Mesenchymal stem cell (in vitro differentiated cells and primary cell): ENCODE data around the gene NUTM2G. TPM values are rescaled to one million over a fixed set of nuclear protein-coding genes. Genes with fewer than 3 reads are reported as not detected.
A peak's percentile ranks its signal among the peaks of the same experiment; 100 is the strongest.
"Not testable (repeated sequence)": the region's sequence is repeated elsewhere in the genome, so short reads cannot be mapped to it uniquely, and the experiment has no call there.

Experiments used
- DNase-seq: peaks from one replicate; pipeline ENCODE4 v3.0.0-alpha.2; 2013
- H2AFZ ChIP-seq: one replicate; pipeline ENCODE4 v1.6.1; 2013; ENCODE audit warnings: low read depth, mild to moderate bottlenecking, control low read depth, inconsistent platforms, low read length, moderate library complexity
- H2AK5ac ChIP-seq: 2 replicates; pipeline ENCODE4 v1.6.1; 2013; ENCODE audit warnings: low read length, moderate library complexity, mild to moderate bottlenecking, inconsistent platforms; ENCODE audit not compliant: severe bottlenecking
- H2BK120ac ChIP-seq: one replicate; pipeline ENCODE4 v1.6.1; 2013; ENCODE audit warnings: low read depth, mild to moderate bottlenecking, inconsistent platforms, low read length, moderate library complexity
- H2BK12ac ChIP-seq, 2 experiments: one replicate each; pipeline ENCODE4 v1.6.1; 2013; ENCODE audit warnings: inconsistent platforms in 2 of 2, low read length in 2 of 2, mild to moderate bottlenecking in 2 of 2, moderate library complexity in 2 of 2, control low read depth in 1 of 2
- H2BK15ac ChIP-seq: one replicate; pipeline ENCODE4 v1.6.1; 2013; ENCODE audit warnings: mild to moderate bottlenecking, low read depth, inconsistent platforms; ENCODE audit not compliant: poor library complexity, severe bottlenecking
- H2BK5ac ChIP-seq: 2 replicates; pipeline ENCODE4 v1.6.1; 2013; ENCODE audit warnings: low read depth, mild to moderate bottlenecking, low read length, control low read depth, inconsistent platforms; ENCODE audit not compliant: poor library complexity, severe bottlenecking
- H3K14ac ChIP-seq, 2 experiments: one replicate each; pipeline ENCODE4 v1.6.1; 2013; ENCODE audit warnings: inconsistent platforms in 2 of 2, low read length in 2 of 2, control low read depth in 1 of 2, mild to moderate bottlenecking in 1 of 2, moderate library complexity in 1 of 2
- H3K18ac ChIP-seq, 2 experiments: one replicate each; pipeline ENCODE4 v1.6.1; 2013; ENCODE audit warnings: inconsistent platforms in 2 of 2, low read length in 2 of 2, control low read depth in 1 of 2, low read depth in 1 of 2, mild to moderate bottlenecking in 1 of 2
- H3K23ac ChIP-seq, 2 experiments: one replicate each; pipeline ENCODE4 v1.6.1; 2013; ENCODE audit warnings: inconsistent platforms in 2 of 2, low read length in 2 of 2, mild to moderate bottlenecking in 2 of 2, moderate library complexity in 2 of 2, control low read depth in 1 of 2
- H3K27ac ChIP-seq: 2 replicates; pipeline ENCODE4 v1.5.1; 2013; ENCODE audit warnings: mild to moderate bottlenecking, moderate library complexity, low read length, control low read depth, inconsistent platforms; ENCODE audit not compliant: poor library complexity, severe bottlenecking
- H3K27me3 ChIP-seq, 2 experiments: 2 replicates each; pipeline versions ENCODE4 v1.6.1 to v1.7.0; 2013; ENCODE audit warnings: low read length in 2 of 2, mild to moderate bottlenecking in 2 of 2, moderate library complexity in 2 of 2, control low read depth in 1 of 2, inconsistent platforms in 1 of 2; ENCODE audit not compliant: control insufficient read depth in 1 of 2, insufficient read depth in 1 of 2
- H3K36me3 ChIP-seq, 2 experiments: 2 replicates each; pipeline versions ENCODE4 v1.6.1 to v1.7.0; 2013; ENCODE audit warnings: low read length in 2 of 2, control low read depth in 1 of 2, inconsistent platforms in 1 of 2, low read depth in 1 of 2, mild to moderate bottlenecking in 1 of 2; ENCODE audit not compliant: insufficient read depth in 2 of 2, control insufficient read depth in 1 of 2
- H3K4ac ChIP-seq, 2 experiments: one replicate each; pipeline ENCODE4 v1.6.1; 2013; ENCODE audit warnings: inconsistent platforms in 2 of 2, low read length in 2 of 2, mild to moderate bottlenecking in 2 of 2, moderate library complexity in 2 of 2, control low read depth in 1 of 2, low read depth in 1 of 2
- H3K4me1 ChIP-seq: 2 replicates; pipeline ENCODE4 v1.6.1; 2013; ENCODE audit warnings: low read depth, low read length, control low read depth; ENCODE audit not compliant: control insufficient read depth, insufficient read depth
- H3K4me2 ChIP-seq: 2 replicates; pipeline ENCODE4 v1.6.1; 2013; ENCODE audit warnings: low read length, mild to moderate bottlenecking, inconsistent platforms; ENCODE audit not compliant: poor library complexity, severe bottlenecking
- H3K4me3 ChIP-seq, 2 experiments: 2 replicates each; pipeline versions ENCODE4 v1.5.1 to v1.7.0; 2013; ENCODE audit warnings: low read length in 2 of 2, mild to moderate bottlenecking in 2 of 2, control low read depth in 1 of 2, low read depth in 1 of 2; ENCODE audit not compliant: insufficient read depth in 1 of 2
- H3K79me1 ChIP-seq: replicated peaks from 2 replicates; pipeline ENCODE4 v1.6.1; 2013; ENCODE audit warnings: mild to moderate bottlenecking, control low read depth, low read length, inconsistent platforms; ENCODE audit not compliant: poor library complexity, severe bottlenecking
- H3K9ac ChIP-seq: 2 replicates; pipeline ENCODE4 v1.7.0; 2013; ENCODE audit warnings: mild to moderate bottlenecking, low read length, moderate library complexity
- H3K9me3 ChIP-seq: 2 replicates; pipeline ENCODE4 v1.7.0; 2013; ENCODE audit warnings: mild to moderate bottlenecking, low read length; ENCODE audit not compliant: control insufficient read depth
- H4K8ac ChIP-seq: one replicate; pipeline ENCODE4 v1.6.1; 2013; ENCODE audit warnings: inconsistent platforms, mild to moderate bottlenecking, low read length, moderate library complexity
- H4K91ac ChIP-seq: one replicate; pipeline ENCODE4 v1.6.1; 2013; ENCODE audit warnings: mild to moderate bottlenecking, low read length, inconsistent platforms
- WGBS: methylation state at CpG from one replicate; pipeline ENCODE4 v1.1.7; 2013; ENCODE audit warnings: mixed read lengths; 5-methylcytosine and 5-hydroxymethylcytosine counted together
- polyA plus RNA-seq, 2 experiments: library from polyadenylated mRNA; stranded (reverse); fragments of 200-250 nt; gene quantifications; one replicate each; pipeline ENCODE4 v1.2.3, GENCODE V29; 2013

Gene NUTM2G, protein sequence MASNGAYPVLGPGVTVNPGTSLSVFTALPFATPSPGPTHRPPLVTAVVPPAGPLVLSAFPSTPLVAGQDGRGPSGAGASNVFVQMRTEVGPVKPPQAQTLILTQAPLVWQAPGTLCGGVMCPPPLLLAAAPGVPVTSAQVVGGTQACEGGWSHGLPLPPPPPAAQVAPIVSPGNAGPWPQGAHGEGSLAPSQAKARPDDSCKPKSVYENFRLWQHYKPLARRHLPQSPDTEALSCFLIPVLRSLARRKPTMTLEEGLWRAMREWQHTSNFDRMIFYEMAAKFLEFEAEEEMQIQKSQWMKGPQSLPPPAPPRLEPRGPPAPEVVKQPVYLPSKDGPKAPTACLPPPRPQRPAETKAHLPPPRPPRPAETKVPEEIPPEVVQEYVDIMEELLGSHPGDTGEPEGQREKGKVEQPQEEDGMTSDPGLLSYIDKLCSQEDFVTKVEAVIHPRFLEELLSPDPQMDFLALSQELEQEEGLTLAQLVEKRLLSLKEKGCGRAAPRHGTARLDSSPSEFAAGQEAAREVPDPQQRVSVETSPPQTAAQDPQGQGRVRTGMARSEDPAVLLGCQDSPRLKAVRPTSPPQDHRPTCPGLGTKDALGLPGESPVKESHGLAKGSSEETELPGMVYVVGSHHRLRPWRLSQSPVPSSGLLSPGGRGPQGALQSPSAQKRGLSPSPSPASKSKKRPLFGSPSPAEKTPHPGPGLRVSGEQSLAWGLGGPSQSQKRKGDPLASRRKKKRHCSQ
- polyA plus RNA-seq (2013, experiment 1 of 2), result 0.04 TPM
- polyA plus RNA-seq (2013, experiment 2 of 2), result not detected

DNA sequence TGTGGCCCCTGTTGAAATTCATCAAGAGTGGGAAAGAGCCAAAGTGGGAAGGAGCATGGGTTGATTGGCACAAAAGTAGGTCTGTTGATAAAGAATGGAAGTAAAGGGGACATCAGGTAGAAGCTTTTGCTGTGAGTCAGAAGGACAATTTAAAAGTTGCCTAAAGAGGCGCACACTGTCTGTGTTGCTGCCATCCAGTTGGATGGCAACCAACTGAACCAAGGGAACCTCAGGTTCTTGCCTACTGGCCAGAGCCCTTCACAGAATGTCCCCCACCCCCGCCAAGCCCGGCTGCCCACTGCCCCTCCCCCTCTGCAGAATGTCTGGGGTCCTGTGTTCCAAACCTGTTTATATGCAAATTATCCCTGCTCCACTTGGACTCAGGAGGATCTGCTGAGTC is at the start of gene NUTM2G:
TSS of gene NUTM2G (plus strand) at position 301 of the 400 bp plus-strand sequence. CDS start 182 bp downstream, outside the sequence.
- not testable (repeated sequence) for H2BK5ac ChIP-seq, H3K36me3 ChIP-seq, H2AK5ac ChIP-seq, H2BK120ac ChIP-seq, H3K27ac ChIP-seq, H3K4me1 ChIP-seq, H2BK15ac ChIP-seq, H3K4ac ChIP-seq, H3K9ac ChIP-seq, H4K8ac ChIP-seq, H3K27me3 ChIP-seq, H3K4me3 ChIP-seq, H3K14ac ChIP-seq, DNase-seq, H3K4me2 ChIP-seq, H3K79me1 ChIP-seq, H3K23ac ChIP-seq, H2AFZ ChIP-seq, H2BK12ac ChIP-seq, H3K18ac ChIP-seq, H4K91ac ChIP-seq, H3K9me3 ChIP-seq
- WGBS, result no CpG with 5 or more reads among the region's 3 CpGs

DNA sequence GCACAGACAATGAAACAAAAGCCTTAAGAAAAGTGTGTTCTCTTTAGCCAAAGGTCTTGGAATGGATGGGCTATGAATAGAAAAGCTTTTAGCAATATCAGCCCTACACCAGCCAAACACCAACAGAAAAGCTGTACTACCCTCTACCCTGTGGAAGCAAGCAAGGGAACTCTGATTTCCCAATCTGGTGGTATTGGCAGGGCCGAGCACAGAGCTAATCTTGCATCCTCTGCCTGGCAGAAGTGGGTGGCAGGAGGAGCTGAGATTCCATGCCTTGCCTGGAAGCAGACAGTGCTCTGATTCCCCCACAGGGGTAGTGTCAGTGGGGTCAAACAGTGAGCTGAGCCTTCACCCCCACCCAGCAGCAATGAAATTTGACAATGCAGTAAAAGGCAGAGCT is 44.7 kb upstream of the NUTM2G start:
- 100% methylated on average over 1 of the region's 1 CpG for WGBS
- H4K91ac ChIP-seq, result no peak overlapping the region

DNA sequence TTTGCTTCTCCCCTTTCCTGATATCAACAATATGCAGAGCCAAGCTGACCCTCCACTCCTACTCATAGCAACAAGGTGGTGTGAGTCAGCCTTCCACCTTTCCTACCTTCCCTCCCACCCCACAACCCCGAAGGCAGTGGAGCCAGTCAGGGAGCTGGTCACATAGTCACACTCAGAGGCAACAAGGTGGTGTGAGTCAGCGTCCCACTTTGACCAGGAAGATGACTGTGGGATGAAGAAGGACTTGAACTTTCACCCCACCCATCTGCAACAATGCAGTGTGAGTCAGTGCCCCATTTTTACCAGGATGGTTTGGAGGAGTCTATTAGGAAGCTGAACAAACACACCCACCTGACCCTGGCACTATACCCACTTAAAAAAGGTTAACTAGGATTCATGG is 44.2 kb upstream of the NUTM2G start:
- no peaks in the 10 kb centered on the region for H3K36me3 ChIP-seq
- H2BK120ac ChIP-seq, result no peak overlapping the region
- DNase-seq, result peak; percentile 61
- no peak overlapping the region for H2BK12ac ChIP-seq
- H3K4me3 ChIP-seq, result no peak overlapping the region
- H3K9me3 ChIP-seq, result no peaks in the 10 kb centered on the region
- no peak overlapping the region for H2AK5ac ChIP-seq
- no peak overlapping the region for H3K4me2 ChIP-seq
- 18% methylated on average over 2 of the region's 2 CpGs for WGBS
- H3K4me1 ChIP-seq, result peaks cover 7% of the 10 kb centered on the region
- H4K91ac ChIP-seq, result no peak overlapping the region
- H2BK5ac ChIP-seq, result no peak overlapping the region
- no peak overlapping the region for H4K8ac ChIP-seq
- H3K9ac ChIP-seq, result no peak overlapping the region
- no peak overlapping the region for H2AFZ ChIP-seq
- H3K27me3 ChIP-seq, result no peaks in the 10 kb centered on the region
- peak overlapping the region in 1 of 2 experiments; percentile 44 for H3K14ac ChIP-seq
- no peak overlapping the region for H3K23ac ChIP-seq
- no peak overlapping the region for H3K18ac ChIP-seq
- H2BK15ac ChIP-seq, result no peak overlapping the region
- H3K79me1 ChIP-seq, result no peaks in the 10 kb centered on the region
- H3K4ac ChIP-seq, result no peak overlapping the region
- peak overlapping the region; percentile 63 for H3K27ac ChIP-seq

More for the DNA sequence above, 44.7 kb upstream of the NUTM2G start:
- Histone ChIP-seq H3K36me3 (no peaks in the 10 kb centered on the region), H3K79me1 (no peaks in the 10 kb centered on the region), H3K9ac (no peak overlapping the region), H2BK15ac (no peak overlapping the region), H2BK12ac (no peak overlapping the region), H3K4me1 (peaks cover 7% of the 10 kb centered on the region), H3K4ac (no peak overlapping the region), H4K8ac (no peak overlapping the region), H3K9me3 (no peaks in the 10 kb centered on the region), H2AK5ac (peak overlapping the region; percentile 50), H3K23ac (no peak overlapping the region), H3K4me3 (no peak overlapping the region), H2BK120ac (no peak overlapping the region), H3K4me2 (no peak overlapping the region), H2AFZ (no peak overlapping the region), H3K27ac (peak overlapping the region; percentile 63), H3K18ac (no peak overlapping the region), H3K27me3 (peaks cover 0 to 1% of the 10 kb centered on the region in 2 experiments), H2BK5ac (no peak overlapping the region), H3K14ac (no peak overlapping the region)
- DNase-seq, result no peak

DNA sequence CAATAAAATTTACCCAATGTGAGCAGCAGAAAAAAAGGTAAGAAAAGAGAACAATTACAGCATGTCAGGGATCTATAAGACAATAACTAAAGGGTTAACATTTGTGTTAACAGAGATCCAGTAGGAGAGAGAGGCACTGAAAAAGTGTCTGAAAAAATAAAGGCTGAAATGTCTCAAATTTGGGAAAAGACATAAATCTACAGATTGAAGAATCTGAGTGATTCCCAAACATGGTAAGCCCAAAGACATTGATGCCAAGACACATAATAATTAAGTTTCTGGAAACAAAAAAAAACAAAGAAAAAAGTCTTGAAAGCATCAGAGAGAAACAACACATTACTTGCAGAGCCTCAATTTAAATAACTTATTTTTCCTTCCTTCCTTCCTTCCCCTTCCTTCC is 43.2 kb upstream of the NUTM2G start:
- no peak overlapping the region for H3K18ac ChIP-seq

More for the DNA sequence above, 43.2 kb upstream of the NUTM2G start:
- no peak overlapping the region for H2BK12ac ChIP-seq
- H3K23ac ChIP-seq, result no peak overlapping the region
- no peaks in the 10 kb centered on the region for H3K36me3 ChIP-seq
- no peak overlapping the region for H3K4me3 ChIP-seq
- no peak overlapping the region for H2BK120ac ChIP-seq
- no peaks in the 10 kb centered on the region for H3K79me1 ChIP-seq
- DNase-seq, result no peak
- H3K4me1 ChIP-seq, result peaks cover 7% of the 10 kb centered on the region
- H3K27ac ChIP-seq, result no peak overlapping the region
- no peaks in the 10 kb centered on the region for H3K9me3 ChIP-seq
- H2AFZ ChIP-seq, result no peak overlapping the region
- H2AK5ac ChIP-seq, result no peak overlapping the region
- no peak overlapping the region for H3K4ac ChIP-seq
- no peak overlapping the region for H2BK5ac ChIP-seq
- H3K9ac ChIP-seq, result no peak overlapping the region
- H3K27me3 ChIP-seq, result no peaks in the 10 kb centered on the region
- H4K8ac ChIP-seq, result no peak overlapping the region
- no peak overlapping the region for H3K14ac ChIP-seq
- H4K91ac ChIP-seq, result no peak overlapping the region
- H2BK15ac ChIP-seq, result no peak overlapping the region
- no peak overlapping the region for H3K4me2 ChIP-seq
